ENCODE data around the gene ORM1.

Gene ORM1

GRCh38 chr9:114336699-114337395, 13.9 kb downstream of the ORM1 start:
- Histone ChIP-seq H3K4me3 (ENCODE audit: low read depth, low read length, poor library complexity, severe bottlenecking) (no peak overlapping the region), H3K27me3 (ENCODE audit: insufficient read depth, low read length) (no peaks in the 10 kb centered on the region), H3K79me2 (ENCODE audit: insufficient read depth, low read length) (no peaks in the 10 kb centered on the region), H3K27ac (ENCODE audit: low read depth, low read length, poor library complexity, severe bottlenecking) (no peak overlapping the region), H3F3A (ENCODE audit: insufficient read depth, low read length) (no peaks in the 10 kb centered on the region), H2AFZ (ENCODE audit: low read length) (no peak overlapping the region), H3K4me2 (ENCODE audit: low read length) (no peak overlapping the region), H3K36me3 (ENCODE audit: insufficient read depth, low read length) (peaks cover 74% of the 10 kb centered on the region), H3K9me2 (ENCODE audit: low read depth, low read length) (no peaks in the 10 kb centered on the region), H3K9ac (ENCODE audit: low read length) (no peak overlapping the region), H3K4me1 (ENCODE audit: insufficient read depth, low read length, severe bottlenecking) (no peaks in the 10 kb centered on the region), H3K9me3 (ENCODE audit: low read length) (0 out of 2 replicates have a peak, but pooled peaks cover 3% of the 10 kb centered on the region), H4K20me1 (ENCODE audit: insufficient read depth, low read length) (no peaks in the 10 kb centered on the region)
- no peak for TF ChIP-seq CTCF (IDR thresholded peaks at IDR 0.05; ENCODE audit: low read length)
- TF ChIP-seq EZH2 (IDR thresholded peaks at IDR 0.05; ENCODE audit: borderline replicate concordance, low read length): no peak

DNA sequence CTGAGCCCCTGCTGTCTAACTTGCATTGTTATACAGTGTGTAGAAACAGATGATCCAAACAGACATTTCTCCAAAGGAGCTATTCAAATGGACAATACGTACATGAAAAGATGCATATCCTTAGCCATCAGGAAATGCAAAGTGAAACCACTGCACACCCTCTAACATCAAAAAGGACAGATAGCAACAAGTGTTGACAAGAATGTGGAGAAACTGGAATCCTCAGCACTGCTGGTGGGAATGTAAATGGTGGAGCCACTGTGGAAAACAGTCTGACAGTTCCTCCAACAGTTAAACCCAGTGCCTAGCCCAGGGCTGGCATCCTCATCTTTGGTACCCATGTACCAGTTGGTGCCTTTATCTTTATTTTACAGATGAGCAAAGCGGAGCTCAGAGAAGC, 15.3 kb downstream of the ORM1 start:
- H3K9ac ChIP-seq (ENCODE audit: low read length): no peak overlapping the region
- H3K79me2 ChIP-seq (ENCODE audit: insufficient read depth, low read length): no peaks in the 10 kb centered on the region
- peaks cover 86% of the 10 kb centered on the region for H3K36me3 ChIP-seq (ENCODE audit: insufficient read depth, low read length)
- 0 out of 2 replicates have a peak, but pooled peaks cover 3% of the 10 kb centered on the region for H3K9me3 ChIP-seq (ENCODE audit: low read length)
- no peaks in the 10 kb centered on the region for H3F3A ChIP-seq (ENCODE audit: insufficient read depth, low read length)
- no peaks in the 10 kb centered on the region for H3K9me2 ChIP-seq (ENCODE audit: low read depth, low read length)
- TF ChIP-seq CTCF (IDR thresholded peaks at IDR 0.05; ENCODE audit: low read length) (no peak), EZH2 (IDR thresholded peaks at IDR 0.05; ENCODE audit: borderline replicate concordance, low read length) (no peak)
- H4K20me1 ChIP-seq (ENCODE audit: insufficient read depth, low read length): no peaks in the 10 kb centered on the region
- H3K27ac ChIP-seq (ENCODE audit: low read depth, low read length, poor library complexity, severe bottlenecking): no peak overlapping the region
- H3K27me3 ChIP-seq (ENCODE audit: insufficient read depth, low read length): no peaks in the 10 kb centered on the region
- H2AFZ ChIP-seq (ENCODE audit: low read length): no peak overlapping the region
- no peaks in the 10 kb centered on the region for H3K4me1 ChIP-seq (ENCODE audit: insufficient read depth, low read length, severe bottlenecking)
- H3K4me3 ChIP-seq (ENCODE audit: low read depth, low read length, poor library complexity, severe bottlenecking): no peak overlapping the region
- no peak overlapping the region for H3K4me2 ChIP-seq (ENCODE audit: low read length)

- H4K20me1 ChIP-seq (ENCODE audit: insufficient read depth, low read length): no peaks in the 10 kb centered on the region
- no peaks in the 10 kb centered on the region for H3K9me2 ChIP-seq (ENCODE audit: low read depth, low read length)
- no peaks in the 10 kb centered on the region for H3F3A ChIP-seq (ENCODE audit: insufficient read depth, low read length)
- H3K4me3 ChIP-seq (ENCODE audit: low read depth, low read length, poor library complexity, severe bottlenecking): no peak overlapping the region
- H3K9ac ChIP-seq (ENCODE audit: low read length): no peak overlapping the region
- no peak for TF ChIP-seq EZH2 (IDR thresholded peaks at IDR 0.05; ENCODE audit: borderline replicate concordance, low read length)
- peak; percentile 92 for TF ChIP-seq CTCF (IDR thresholded peaks at IDR 0.05; ENCODE audit: low read length)
- no peak overlapping the region for H2AFZ ChIP-seq (ENCODE audit: low read length)
- H3K79me2 ChIP-seq (ENCODE audit: insufficient read depth, low read length): no peaks in the 10 kb centered on the region
- no peak overlapping the region for H3K27ac ChIP-seq (ENCODE audit: low read depth, low read length, poor library complexity, severe bottlenecking)
- no peak overlapping the region for H3K4me2 ChIP-seq (ENCODE audit: low read length)
- no peaks in the 10 kb centered on the region for H3K4me1 ChIP-seq (ENCODE audit: insufficient read depth, low read length, severe bottlenecking)
- no peaks in the 10 kb centered on the region for H3K27me3 ChIP-seq (ENCODE audit: insufficient read depth, low read length)
- peaks cover 96% of the 10 kb centered on the region for H3K36me3 ChIP-seq (ENCODE audit: insufficient read depth, low read length)
- 0 out of 2 replicates have a peak, but pooled peaks cover 3% of the 10 kb centered on the region for H3K9me3 ChIP-seq (ENCODE audit: low read length)
Measured at GRCh38 chr9:114339130-114339908, 16.4 kb downstream of the ORM1 start.

Data from OCI-LY1 (cell line).